ENCODE data around the gene RSPH9. TPM values are rescaled to one million over a fixed set of nuclear protein-coding genes. Genes with fewer than 3 reads are reported as not detected.

Gene RSPH9
- total and polyA plus RNA-seq, 2 experiments from 2014 or later = 0.10 to 0.39 TPM

DNA sequence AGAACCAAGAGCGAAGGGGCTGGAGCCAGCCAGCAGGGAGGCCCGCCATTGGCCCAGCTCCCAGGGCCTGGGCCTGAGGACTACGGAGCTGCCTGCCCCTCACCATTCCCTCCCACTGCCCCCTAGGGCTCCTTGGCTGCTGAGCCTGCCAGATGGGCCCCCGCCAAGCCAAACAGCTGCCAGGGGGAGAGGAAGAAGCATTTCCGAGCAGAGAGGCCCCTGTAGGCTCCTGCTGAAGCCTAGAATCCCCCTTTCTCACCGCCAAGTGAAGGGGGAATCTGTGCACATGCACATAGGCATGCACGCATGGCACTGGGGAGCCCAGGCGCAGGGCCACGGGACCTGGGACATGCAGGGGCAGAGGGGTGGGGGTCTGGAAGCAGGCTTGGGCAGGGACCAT, 71.3 kb downstream of the RSPH9 start (continued):
- TF ChIP-seq ETS1 (IDR thresholded peaks at IDR 0.05) (no peak), NANOG (IDR thresholded peaks at IDR 0.05; ENCODE audit: borderline replicate concordance) (no peak), STAT1 (IDR thresholded peaks at IDR 0.05; ENCODE audit: unreplicated experiment) (no peak), JUNB (IDR thresholded peaks at IDR 0.05; ENCODE audit: unreplicated experiment) (no peak), EZH2phosphoT487 (IDR thresholded peaks at IDR 0.05; ENCODE audit: unreplicated experiment) (no peak), ZNF331 (CRISPR knock-in tag; IDR thresholded peaks at IDR 0.05; ENCODE audit: low read depth) (no peak), EZH2 (IDR thresholded peaks at IDR 0.05; ENCODE audit: low read depth, unreplicated experiment) (no peak)
- TF ChIP-seq, protein P1, sequence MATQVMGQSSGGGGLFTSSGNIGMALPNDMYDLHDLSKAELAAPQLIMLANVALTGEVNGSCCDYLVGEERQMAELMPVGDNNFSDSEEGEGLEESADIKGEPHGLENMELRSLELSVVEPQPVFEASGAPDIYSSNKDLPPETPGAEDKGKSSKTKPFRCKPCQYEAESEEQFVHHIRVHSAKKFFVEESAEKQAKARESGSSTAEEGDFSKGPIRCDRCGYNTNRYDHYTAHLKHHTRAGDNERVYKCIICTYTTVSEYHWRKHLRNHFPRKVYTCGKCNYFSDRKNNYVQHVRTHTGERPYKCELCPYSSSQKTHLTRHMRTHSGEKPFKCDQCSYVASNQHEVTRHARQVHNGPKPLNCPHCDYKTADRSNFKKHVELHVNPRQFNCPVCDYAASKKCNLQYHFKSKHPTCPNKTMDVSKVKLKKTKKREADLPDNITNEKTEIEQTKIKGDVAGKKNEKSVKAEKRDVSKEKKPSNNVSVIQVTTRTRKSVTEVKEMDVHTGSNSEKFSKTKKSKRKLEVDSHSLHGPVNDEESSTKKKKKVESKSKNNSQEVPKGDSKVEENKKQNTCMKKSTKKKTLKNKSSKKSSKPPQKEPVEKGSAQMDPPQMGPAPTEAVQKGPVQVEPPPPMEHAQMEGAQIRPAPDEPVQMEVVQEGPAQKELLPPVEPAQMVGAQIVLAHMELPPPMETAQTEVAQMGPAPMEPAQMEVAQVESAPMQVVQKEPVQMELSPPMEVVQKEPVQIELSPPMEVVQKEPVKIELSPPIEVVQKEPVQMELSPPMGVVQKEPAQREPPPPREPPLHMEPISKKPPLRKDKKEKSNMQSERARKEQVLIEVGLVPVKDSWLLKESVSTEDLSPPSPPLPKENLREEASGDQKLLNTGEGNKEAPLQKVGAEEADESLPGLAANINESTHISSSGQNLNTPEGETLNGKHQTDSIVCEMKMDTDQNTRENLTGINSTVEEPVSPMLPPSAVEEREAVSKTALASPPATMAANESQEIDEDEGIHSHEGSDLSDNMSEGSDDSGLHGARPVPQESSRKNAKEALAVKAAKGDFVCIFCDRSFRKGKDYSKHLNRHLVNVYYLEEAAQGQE (IDR thresholded peaks at IDR 0.05; ENCODE audit: unreplicated experiment) = no peak

DNA sequence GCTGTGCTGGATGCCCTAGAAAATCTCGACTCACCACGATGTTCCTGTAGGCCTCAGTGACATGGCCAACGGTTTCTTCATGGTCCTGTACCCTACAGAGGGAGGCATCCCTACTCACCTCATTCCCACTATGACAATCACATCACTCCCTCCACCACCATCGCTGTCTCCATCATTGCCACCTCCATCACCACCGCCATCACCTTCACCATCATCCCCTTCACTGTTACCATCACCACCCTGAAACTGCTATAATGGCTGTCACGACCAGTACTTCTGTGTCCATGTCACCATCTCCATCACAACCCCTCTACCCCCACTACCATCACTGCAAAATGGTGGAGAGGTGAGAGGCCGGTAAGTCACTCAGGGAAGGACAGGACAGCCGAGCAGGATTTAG, 72.6 kb downstream of the RSPH9 start:
- Mint-ChIP-seq H3K4me1 (peaks cover 9% of the 10 kb centered on the region), H3K27ac (no peak overlapping the region), H3K36me3 (ENCODE audit: low read depth) (no peaks in the 10 kb centered on the region), H3K4me3 (no peak overlapping the region), H3K9me3 (no peaks in the 10 kb centered on the region), H3K27me3 (ENCODE audit: insufficient read depth, low read depth, poor library complexity) (peaks cover 10% of the 10 kb centered on the region)
- H3K4me2 ChIP-seq = no peak overlapping the region
- DNase-seq (ENCODE audit: low spot score) (no peak), ATAC-seq (no peak)
- H3K36me3 ChIP-seq (ENCODE audit: insufficient read depth) = no peaks in the 10 kb centered on the region
- no peaks in the 10 kb centered on the region for H4K20me1 ChIP-seq (replicated peaks; ENCODE audit: insufficient read depth)
- H3K27me3 ChIP-seq (ENCODE audit: insufficient read depth) = no peaks in the 10 kb centered on the region
- no peaks in the 10 kb centered on the region for H3K9me2 ChIP-seq (ENCODE audit: insufficient read depth)
- no peaks in the 10 kb centered on the region for H3K79me2 ChIP-seq (replicated peaks; ENCODE audit: insufficient read depth)
- H3K4me3 ChIP-seq = no peak overlapping the region
- H2AFZ ChIP-seq = no peak overlapping the region
- H3K4me1 ChIP-seq (ENCODE audit: insufficient read depth) = no peaks in the 10 kb centered on the region
- H3F3A ChIP-seq (replicated peaks; ENCODE audit: low read depth) = no peaks in the 10 kb centered on the region
- H3K27ac ChIP-seq (ENCODE audit: low read depth) = no peak overlapping the region
- TF ChIP-seq EZH2phosphoT487 (IDR thresholded peaks at IDR 0.05; ENCODE audit: unreplicated experiment) (no peak), ZNF114 (CRISPR knock-in tag; IDR thresholded peaks at IDR 0.05) (no peak), EZH2 (IDR thresholded peaks at IDR 0.05; ENCODE audit: low read depth, unreplicated experiment) (no peak), NANOG (IDR thresholded peaks at IDR 0.05; ENCODE audit: borderline replicate concordance) (no peak), ZNF331 (CRISPR knock-in tag; IDR thresholded peaks at IDR 0.05; ENCODE audit: low read depth) (no peak), STAT1 (IDR thresholded peaks at IDR 0.05; ENCODE audit: unreplicated experiment) (no peak)
- TF ChIP-seq, protein P2, sequence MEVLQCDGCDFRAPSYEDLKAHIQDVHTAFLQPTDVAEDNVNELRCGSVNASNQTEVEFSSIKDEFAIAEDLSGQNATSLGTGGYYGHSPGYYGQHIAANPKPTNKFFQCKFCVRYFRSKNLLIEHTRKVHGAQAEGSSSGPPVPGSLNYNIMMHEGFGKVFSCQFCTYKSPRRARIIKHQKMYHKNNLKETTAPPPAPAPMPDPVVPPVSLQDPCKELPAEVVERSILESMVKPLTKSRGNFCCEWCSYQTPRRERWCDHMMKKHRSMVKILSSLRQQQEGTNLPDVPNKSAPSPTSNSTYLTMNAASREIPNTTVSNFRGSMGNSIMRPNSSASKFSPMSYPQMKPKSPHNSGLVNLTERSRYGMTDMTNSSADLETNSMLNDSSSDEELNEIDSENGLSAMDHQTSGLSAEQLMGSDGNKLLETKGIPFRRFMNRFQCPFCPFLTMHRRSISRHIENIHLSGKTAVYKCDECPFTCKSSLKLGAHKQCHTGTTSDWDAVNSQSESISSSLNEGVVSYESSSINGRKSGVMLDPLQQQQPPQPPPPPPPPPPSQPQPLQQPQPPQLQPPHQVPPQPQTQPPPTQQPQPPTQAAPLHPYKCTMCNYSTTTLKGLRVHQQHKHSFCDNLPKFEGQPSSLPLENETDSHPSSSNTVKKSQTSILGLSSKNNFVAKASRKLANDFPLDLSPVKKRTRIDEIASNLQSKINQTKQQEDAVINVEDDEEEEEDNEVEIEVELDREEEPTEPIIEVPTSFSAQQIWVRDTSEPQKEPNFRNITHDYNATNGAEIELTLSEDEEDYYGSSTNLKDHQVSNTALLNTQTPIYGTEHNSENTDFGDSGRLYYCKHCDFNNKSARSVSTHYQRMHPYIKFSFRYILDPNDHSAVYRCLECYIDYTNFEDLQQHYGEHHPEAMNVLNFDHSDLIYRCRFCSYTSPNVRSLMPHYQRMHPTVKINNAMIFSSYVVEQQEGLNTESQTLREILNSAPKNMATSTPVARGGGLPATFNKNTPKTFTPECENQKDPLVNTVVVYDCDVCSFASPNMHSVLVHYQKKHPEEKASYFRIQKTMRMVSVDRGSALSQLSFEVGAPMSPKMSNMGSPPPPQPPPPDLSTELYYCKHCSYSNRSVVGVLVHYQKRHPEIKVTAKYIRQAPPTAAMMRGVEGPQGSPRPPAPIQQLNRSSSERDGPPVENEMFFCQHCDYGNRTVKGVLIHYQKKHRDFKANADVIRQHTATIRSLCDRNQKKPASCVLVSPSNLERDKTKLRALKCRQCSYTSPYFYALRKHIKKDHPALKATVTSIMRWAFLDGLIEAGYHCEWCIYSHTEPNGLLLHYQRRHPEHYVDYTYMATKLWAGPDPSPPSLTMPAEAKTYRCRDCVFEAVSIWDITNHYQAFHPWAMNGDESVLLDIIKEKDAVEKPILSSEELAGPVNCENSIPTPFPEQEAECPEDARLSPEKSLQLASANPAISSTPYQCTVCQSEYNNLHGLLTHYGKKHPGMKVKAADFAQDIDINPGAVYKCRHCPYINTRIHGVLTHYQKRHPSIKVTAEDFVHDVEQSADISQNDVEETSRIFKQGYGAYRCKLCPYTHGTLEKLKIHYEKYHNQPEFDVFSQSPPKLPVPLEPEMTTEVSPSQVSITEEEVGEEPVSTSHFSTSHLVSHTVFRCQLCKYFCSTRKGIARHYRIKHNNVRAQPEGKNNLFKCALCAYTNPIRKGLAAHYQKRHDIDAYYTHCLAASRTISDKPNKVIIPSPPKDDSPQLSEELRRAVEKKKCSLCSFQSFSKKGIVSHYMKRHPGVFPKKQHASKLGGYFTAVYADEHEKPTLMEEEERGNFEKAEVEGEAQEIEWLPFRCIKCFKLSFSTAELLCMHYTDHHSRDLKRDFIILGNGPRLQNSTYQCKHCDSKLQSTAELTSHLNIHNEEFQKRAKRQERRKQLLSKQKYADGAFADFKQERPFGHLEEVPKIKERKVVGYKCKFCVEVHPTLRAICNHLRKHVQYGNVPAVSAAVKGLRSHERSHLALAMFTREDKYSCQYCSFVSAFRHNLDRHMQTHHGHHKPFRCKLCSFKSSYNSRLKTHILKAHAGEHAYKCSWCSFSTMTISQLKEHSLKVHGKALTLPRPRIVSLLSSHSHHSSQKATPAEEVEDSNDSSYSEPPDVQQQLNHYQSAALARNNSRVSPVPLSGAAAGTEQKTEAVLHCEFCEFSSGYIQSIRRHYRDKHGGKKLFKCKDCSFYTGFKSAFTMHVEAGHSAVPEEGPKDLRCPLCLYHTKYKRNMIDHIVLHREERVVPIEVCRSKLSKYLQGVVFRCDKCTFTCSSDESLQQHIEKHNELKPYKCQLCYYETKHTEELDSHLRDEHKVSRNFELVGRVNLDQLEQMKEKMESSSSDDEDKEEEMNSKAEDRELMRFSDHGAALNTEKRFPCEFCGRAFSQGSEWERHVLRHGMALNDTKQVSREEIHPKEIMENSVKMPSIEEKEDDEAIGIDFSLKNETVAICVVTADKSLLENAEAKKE (CRISPR knock-in tag; IDR thresholded peaks at IDR 0.05) = no peak
- TF ChIP-seq, protein P1 (IDR thresholded peaks at IDR 0.05; ENCODE audit: unreplicated experiment) = no peak

Data from GM23338 (cell line).